Measurements from ENCODE around the gene FLOT1.

DNA sequence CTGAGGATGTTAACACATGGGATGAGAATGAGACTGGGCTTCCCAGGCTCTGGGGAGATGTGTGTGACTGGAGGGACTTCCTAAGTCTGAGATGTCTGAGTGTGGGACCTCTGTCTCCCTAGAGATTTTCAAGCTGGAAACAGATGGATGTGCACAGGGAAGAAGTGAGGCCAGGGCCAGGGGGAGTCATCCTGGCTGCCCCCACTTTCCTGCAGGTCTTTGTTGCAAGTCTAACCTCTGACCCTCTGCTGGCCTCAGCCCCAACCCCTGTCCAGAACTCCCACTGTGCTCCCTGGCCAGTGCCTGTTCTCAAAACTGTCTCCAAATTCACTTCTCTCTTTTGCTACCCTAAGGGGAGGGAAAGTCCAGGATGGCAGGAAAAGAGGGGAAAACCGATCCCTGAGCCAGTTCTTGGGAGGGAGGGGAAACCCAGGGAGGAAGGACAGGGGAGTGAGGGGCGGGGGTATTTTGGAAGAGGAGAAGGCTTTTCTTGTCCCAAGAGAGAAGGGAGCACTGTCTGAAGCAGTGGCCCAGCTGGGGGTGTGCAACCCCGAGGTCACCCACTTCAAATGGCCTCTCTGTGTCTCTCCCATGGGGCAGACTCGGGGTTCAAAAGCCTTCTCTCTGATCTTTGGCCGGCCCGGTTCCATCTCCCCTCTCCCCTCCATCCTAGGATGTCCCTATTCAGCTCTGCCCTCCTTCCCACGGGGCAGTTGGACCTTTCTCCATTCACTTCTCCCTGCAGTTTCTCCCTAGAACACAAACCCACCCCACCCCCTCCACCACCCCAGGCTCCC lies 59.1 kb downstream of the FLOT1 start:
- TF ChIP-seq, protein P1, sequence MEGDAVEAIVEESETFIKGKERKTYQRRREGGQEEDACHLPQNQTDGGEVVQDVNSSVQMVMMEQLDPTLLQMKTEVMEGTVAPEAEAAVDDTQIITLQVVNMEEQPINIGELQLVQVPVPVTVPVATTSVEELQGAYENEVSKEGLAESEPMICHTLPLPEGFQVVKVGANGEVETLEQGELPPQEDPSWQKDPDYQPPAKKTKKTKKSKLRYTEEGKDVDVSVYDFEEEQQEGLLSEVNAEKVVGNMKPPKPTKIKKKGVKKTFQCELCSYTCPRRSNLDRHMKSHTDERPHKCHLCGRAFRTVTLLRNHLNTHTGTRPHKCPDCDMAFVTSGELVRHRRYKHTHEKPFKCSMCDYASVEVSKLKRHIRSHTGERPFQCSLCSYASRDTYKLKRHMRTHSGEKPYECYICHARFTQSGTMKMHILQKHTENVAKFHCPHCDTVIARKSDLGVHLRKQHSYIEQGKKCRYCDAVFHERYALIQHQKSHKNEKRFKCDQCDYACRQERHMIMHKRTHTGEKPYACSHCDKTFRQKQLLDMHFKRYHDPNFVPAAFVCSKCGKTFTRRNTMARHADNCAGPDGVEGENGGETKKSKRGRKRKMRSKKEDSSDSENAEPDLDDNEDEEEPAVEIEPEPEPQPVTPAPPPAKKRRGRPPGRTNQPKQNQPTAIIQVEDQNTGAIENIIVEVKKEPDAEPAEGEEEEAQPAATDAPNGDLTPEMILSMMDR (IDR thresholded peaks at IDR 0.05 in 4 of 5, conservative IDR thresholded peaks at IDR 0.05 in 1 of 5) = no peak
- no peak for TF ChIP-seq POLR2A (IDR thresholded peaks at IDR 0.05)
